Measurements from ENCODE around the gene OR13J1.
A peak's percentile ranks its signal among the peaks of the same experiment; 100 is the strongest.
"Not testable (repeated sequence)": the region's sequence is repeated elsewhere in the genome, so short reads cannot be mapped to it uniquely, and the experiment has no call there.

OR13J1 gene

GRCh38 chr9:35904338-35904737 lies 34.1 kb upstream of the OR13J1 start:
- no peak for DNase-seq

DNA sequence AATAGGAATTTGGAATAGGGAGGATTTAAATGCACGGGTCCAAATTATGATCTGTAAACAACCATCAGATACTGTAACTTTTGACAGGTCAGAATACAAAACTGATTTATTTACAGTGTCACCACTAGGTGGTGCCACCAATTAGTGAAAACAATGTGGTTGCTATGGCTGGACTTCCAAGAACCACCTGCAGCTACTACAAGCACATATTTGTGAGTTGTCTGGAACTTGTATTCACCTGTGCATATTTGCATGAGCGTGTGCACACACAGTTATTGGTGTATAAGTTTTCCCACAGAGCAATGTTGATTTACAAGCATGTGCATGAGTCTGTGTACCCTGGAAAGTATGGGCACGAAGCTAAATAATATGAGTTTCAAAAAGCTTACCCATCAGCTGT lies 32.8 kb upstream of the OR13J1 start:
- DNase-seq = peak; percentile 74

GRCh38 chr9:35899021-35899420 lies 28.8 kb upstream of the OR13J1 start:
- DNase-seq = no peak

DNA sequence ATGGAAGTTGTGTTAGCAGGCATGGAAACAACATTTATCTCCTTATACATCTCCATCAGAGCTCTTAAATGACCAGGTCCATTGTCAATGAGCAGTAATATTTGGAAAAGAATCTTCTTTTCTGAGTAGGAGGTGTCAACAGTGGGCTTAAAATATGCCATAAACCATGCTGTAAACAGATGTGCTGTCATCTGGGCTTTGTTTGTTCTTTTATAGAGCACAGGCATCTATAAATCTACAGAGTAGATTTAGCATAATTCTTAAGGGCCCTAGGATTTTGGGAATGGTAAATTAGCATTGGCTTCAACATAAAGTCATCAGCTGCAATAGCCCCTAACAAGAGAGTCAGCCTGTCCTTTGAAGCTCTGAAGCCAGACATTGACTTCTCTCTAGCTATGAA lies 28.1 kb upstream of the OR13J1 start:
- DNase-seq = no peak

GRCh38 chr9:35897376-35898099 lies 27.3 kb upstream of the OR13J1 start:
- DNase-seq = not testable (repeated sequence)

GRCh38 chr9:35896570-35896969 lies 26.4 kb upstream of the OR13J1 start:
- no peak for DNase-seq

- DNase-seq = no peak
Observed at GRCh38 chr9:35892051-35892450, 21.9 kb upstream of the OR13J1 start.

GRCh38 chr9:35891646-35892045 lies 21.4 kb upstream of the OR13J1 start:
- DNase-seq = no peak

DNA sequence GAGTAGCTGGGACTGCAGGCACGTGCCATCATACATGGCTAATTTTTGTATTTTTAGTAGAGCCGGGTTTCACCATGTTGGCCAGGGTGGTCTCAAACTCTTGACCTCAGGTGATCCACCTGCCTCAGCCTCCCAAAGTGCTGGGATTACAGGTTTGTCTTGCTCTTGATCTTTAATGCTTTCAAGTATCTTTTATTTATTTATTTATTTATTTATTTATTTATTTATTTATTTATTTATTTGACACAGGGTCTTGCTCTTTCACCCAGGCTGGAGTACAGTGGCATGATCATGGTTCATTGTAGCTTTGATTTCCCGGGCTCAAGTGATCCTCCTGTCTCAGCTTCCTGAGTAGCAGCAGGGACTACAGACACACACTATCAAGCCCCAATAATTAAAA lies 14.7 kb upstream of the OR13J1 start:
- DNase-seq = not testable (repeated sequence)

GRCh38 chr9:35882996-35883395 lies 12.8 kb upstream of the OR13J1 start:
- DNase-seq = no peak

DNA sequence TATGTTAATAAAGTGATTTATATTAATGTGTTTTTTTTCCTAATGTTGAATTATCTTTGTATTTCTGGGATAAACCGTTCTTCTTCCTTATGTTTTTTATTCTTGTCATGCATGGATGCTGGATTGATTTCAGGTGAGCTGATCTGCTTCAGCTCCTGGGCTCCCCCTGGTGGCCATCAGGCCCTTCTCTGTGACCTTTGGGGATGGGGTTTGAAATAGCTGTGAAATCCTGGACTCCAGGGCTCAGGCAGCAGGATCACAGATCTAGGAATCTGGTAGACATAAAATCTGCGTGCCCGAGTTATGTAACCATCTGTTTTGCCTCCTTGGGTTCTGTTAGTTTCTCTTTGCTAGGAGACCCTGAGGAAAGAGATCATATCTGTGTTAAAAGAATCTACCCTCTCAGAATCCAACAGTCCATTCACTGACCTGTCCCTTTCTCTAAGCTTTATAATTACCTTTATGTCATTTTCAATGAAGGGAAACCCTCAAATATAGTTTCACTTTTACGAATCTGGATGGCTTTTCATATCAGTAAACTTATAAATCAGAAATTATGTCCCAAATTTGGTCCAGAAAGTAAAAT lies 12.2 kb upstream of the OR13J1 start:
- peak; percentile 81 for DNase-seq

DNA sequence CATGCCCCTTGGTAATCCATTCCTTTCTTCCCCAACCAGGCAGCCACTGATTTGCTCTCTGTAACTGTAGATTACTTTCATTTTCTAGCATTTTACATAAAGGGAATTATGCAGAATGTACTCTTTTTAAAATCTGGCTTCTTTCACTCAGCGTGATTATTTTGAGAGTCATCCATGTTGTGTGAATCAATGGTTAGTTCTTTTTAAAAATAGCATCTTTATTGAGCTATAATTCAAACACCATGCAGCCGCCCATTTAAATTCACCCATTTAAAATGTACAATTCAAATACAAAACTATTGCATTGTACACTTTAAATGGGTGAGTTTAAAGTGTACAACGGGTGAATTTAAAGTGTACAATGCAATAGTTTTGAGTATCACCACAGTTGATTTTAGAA lies 2.3 kb upstream of the OR13J1 start:
- no peak for DNase-seq

GRCh38 chr9:35871545-35871944 lies 1.3 kb upstream of the OR13J1 start:
- no peak for DNase-seq

DNA sequence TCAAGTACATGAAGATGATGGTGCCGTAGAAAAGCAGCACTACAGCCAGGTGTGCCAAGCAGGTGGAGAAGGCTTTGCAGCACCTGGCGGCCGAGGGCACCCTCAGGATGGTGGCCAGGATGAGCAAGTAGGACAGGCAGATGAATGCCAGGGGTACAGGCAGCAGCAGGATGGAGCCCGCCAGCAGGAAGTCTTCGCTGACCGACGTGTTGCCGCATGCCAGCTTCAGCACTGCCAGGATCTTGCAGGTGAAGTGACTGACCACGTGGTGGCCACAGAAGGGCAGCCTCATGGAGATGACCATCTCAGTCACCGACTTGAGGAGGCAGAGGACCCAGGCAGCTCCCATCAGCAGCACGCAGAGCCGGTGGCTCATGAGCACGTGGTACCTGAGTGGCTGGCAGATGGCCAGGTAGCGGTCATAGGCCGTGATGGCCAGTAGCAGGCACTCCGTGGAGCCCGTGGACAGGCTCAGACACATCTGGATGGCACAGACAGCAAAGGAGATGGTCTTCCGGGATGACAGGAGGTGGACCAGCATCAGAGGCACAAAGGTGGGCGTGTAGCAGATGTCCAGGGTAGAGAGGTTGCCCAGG lies 482 bp downstream of the OR13J1 start:
- DNase-seq = no peak

DNA sequence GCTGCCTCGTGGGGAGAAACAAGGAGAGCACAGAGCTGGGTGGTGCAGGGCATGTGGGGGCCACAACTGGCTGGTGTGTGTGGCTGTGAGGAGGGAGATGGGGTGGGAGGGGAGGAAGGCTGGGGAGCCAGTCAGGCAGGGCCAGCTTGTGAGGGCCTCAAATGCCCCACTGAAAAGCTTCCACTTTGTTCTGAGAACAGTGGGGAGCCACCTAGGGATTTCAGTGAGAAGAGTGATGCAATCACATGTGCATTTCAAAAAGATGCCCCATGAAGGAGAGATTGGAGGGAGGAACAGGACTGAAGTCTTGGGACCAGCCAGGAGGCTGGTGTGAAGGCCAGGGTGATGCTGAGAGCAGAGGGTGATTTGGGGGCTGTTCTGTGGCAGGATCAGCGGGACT lies 1.3 kb downstream of the OR13J1 start:
- DNase-seq = no peak

DNA sequence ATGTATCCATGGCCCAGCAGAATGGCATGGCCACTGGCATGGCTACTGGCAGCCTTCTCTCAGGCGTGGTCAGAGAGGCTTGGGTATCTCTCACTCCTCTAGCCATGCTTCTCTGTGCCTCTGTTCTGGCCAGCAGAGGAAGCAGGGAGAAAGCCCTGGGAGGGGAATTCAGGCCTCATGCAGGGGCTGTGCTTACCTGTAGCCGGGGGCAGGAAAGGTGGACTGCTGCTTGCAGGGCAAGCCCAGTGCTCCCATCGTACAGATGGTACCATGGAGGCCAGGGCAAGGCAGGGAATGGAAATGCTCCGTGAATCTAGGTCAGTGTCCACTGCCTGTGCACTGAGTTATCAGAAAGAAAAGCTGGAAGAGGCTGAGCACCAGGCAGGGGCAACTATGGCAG lies 2.7 kb downstream of the OR13J1 start:
- no peak for DNase-seq

- DNase-seq = no peak
Observed at GRCh38 chr9:35864695-35865255, 5.4 kb downstream of the OR13J1 start.

DNA sequence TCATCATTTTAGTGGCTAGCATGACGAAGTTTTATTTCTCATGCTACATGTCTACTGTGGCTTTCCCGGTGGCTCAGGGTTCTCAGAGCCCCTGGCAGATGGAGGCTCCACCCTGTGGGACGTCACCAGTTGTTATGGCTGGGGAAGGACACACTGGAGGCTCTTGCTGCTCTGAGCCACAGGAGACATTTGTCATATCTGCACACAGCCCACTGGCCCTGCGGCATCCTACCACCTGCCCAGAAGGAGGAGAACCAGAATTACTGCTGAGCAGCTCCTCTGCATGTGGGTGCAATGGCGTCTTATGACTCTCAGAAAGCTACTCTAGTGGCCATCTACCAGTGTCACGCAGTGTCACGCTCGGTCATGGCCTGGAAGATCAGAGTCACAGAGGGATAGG lies 6.6 kb downstream of the OR13J1 start:
- no peak for DNase-seq

DNA sequence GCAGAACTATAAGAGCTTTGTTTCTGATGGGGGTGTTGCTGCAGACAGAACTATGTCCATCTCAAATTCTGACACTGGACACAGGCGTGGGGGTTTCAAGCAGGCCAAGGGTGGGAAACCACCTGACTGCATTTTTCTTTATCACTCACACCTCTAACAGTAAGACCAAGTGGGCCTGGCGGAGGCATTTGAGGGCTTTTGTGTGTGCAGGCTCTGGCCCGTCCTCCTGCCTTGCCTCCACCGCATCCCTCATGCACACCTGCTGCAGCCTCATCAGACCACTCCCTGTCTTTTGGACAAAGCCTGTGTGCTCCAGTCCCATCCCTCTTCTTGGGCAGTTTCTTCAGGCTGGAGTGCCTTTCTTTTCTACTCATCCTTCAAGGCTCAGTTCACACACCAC lies 7.9 kb downstream of the OR13J1 start:
- DNase-seq = no peak

GRCh38 chr9:35861161-35861897 lies 8.9 kb downstream of the OR13J1 start:
- DNase-seq = no peak

DNA sequence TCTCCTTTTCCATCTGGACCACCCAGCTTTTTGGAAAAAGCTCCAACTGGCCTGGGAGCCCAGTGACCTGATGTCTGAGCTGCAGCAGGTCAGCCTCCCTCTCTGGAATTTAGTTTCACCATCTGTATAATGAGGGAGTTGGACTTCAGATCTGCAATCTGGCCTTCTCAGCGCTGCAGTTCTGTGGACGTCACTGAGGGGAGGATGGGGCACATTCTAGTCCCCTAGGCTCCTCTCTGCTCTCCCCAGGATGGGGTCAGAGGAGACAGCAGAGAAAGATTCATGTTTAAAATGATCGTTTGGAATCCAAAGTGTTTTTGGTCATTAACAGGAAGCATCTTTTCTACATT lies 10.2 kb downstream of the OR13J1 start:
- DNase-seq = no peak

GRCh38 chr9:35859310-35859989 lies 10.8 kb downstream of the OR13J1 start:
- DNase-seq = no peak

DNA sequence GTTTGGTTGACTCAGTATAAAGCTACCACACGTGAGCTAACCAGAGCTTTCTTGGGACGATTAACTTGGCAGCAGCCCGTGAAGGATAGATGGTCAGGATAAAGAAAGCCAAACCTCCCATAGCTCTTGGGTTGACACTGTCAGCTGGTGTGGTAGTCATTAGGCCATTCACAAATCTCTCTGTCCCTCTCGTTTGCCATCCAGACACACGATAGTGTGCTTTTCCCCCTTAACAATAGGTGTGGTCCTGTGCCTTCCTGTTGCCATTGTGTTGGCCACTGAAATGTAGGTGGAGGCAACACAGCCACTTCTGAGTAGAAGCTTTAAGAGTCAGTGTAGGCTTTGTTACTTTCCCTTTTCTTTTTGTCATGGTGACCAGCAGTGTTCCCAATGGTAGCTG lies 11.7 kb downstream of the OR13J1 start:
- no peak for DNase-seq
